ENCODE results near the gene OPRL1.

The OPRL1 gene

GRCh38 chr20:64099086-64099786 is 19.4 kb downstream of the OPRL1 start:
- Histone ChIP-seq H3K9ac (ENCODE audit: low read length) (no peak overlapping the region), H3K36me3 (ENCODE audit: control insufficient read depth, low read depth, low read length) (no peaks in the 10 kb centered on the region), H3K4me3 (ENCODE audit: low read length) (no peak overlapping the region), H3K9me3 (ENCODE audit: control insufficient read depth, low read depth, low read length) (no peaks in the 10 kb centered on the region), H3K27ac (ENCODE audit: low read length) (no peak overlapping the region), H3K4me1 (ENCODE audit: control insufficient read depth, low read depth, low read length) (no peaks in the 10 kb centered on the region), H3K27me3 (ENCODE audit: control insufficient read depth, insufficient read depth, low read length) (peaks cover 35% of the 10 kb centered on the region)

GRCh38 chr20:64099880-64100565 is 20.1 kb downstream of the OPRL1 start:
- H3K27ac ChIP-seq (ENCODE audit: low read length): no peak overlapping the region

GRCh38 chr20:64100566-64100888 is 20.6 kb downstream of the OPRL1 start:
- Histone ChIP-seq H3K9me3 (ENCODE audit: control insufficient read depth, low read depth, low read length) (no peaks in the 10 kb centered on the region), H3K36me3 (ENCODE audit: control insufficient read depth, low read depth, low read length) (no peaks in the 10 kb centered on the region), H3K27me3 (ENCODE audit: control insufficient read depth, insufficient read depth, low read length) (peaks cover 35% of the 10 kb centered on the region), H3K4me3 (ENCODE audit: low read length) (no peak overlapping the region), H3K4me1 (ENCODE audit: control insufficient read depth, low read depth, low read length) (no peaks in the 10 kb centered on the region), H3K9ac (ENCODE audit: low read length) (no peak overlapping the region), H3K27ac (ENCODE audit: low read length) (no peak overlapping the region)

More at GRCh38 chr20:64099880-64100565, 20.1 kb downstream of the OPRL1 start:
- Histone ChIP-seq H3K9me3 (ENCODE audit: control insufficient read depth, low read depth, low read length) (no peaks in the 10 kb centered on the region), H3K9ac (ENCODE audit: low read length) (no peak overlapping the region), H3K36me3 (ENCODE audit: control insufficient read depth, low read depth, low read length) (no peaks in the 10 kb centered on the region), H3K4me3 (ENCODE audit: low read length) (no peak overlapping the region), H3K4me1 (ENCODE audit: control insufficient read depth, low read depth, low read length) (no peaks in the 10 kb centered on the region), H3K27me3 (ENCODE audit: control insufficient read depth, insufficient read depth, low read length) (peaks cover 35% of the 10 kb centered on the region)

- Histone ChIP-seq H3K27me3 (ENCODE audit: control insufficient read depth, insufficient read depth, low read length) (peaks cover 35% of the 10 kb centered on the region), H3K27ac (ENCODE audit: low read length) (no peak overlapping the region), H3K4me1 (ENCODE audit: control insufficient read depth, low read depth, low read length) (no peaks in the 10 kb centered on the region), H3K9me3 (ENCODE audit: control insufficient read depth, low read depth, low read length) (no peaks in the 10 kb centered on the region), H3K4me3 (ENCODE audit: low read length) (no peak overlapping the region), H3K36me3 (ENCODE audit: control insufficient read depth, low read depth, low read length) (no peaks in the 10 kb centered on the region), H3K9ac (ENCODE audit: low read length) (no peak overlapping the region)
Observed at GRCh38 chr20:64100946-64101688, 21.2 kb downstream of the OPRL1 start.

GRCh38 chr20:64101731-64102621 is 22.1 kb downstream of the OPRL1 start:
- Histone ChIP-seq H3K9ac (ENCODE audit: low read length) (no peak overlapping the region), H3K27me3 (ENCODE audit: control insufficient read depth, insufficient read depth, low read length) (peaks cover 35% of the 10 kb centered on the region), H3K27ac (ENCODE audit: low read length) (no peak overlapping the region), H3K36me3 (ENCODE audit: control insufficient read depth, low read depth, low read length) (no peaks in the 10 kb centered on the region), H3K9me3 (ENCODE audit: control insufficient read depth, low read depth, low read length) (no peaks in the 10 kb centered on the region), H3K4me3 (ENCODE audit: low read length) (peak overlapping the region; percentile 55), H3K4me1 (ENCODE audit: control insufficient read depth, low read depth, low read length) (no peaks in the 10 kb centered on the region)

- H3K4me3 ChIP-seq (ENCODE audit: low read length): peak overlapping the region; percentile 55
- no peak overlapping the region for H3K9ac ChIP-seq (ENCODE audit: low read length)
- H3K27me3 ChIP-seq (ENCODE audit: control insufficient read depth, insufficient read depth, low read length): peaks cover 35% of the 10 kb centered on the region
- H3K9me3 ChIP-seq (ENCODE audit: control insufficient read depth, low read depth, low read length): no peaks in the 10 kb centered on the region
- no peak overlapping the region for H3K27ac ChIP-seq (ENCODE audit: low read length)
- no peaks in the 10 kb centered on the region for H3K36me3 ChIP-seq (ENCODE audit: control insufficient read depth, low read depth, low read length)
- H3K4me1 ChIP-seq (ENCODE audit: control insufficient read depth, low read depth, low read length): no peaks in the 10 kb centered on the region
Observed at GRCh38 chr20:64102647-64103354, 22.9 kb downstream of the OPRL1 start.

GRCh38 chr20:64103871-64104666 is 24.2 kb downstream of the OPRL1 start:
- H3K9ac ChIP-seq (ENCODE audit: low read length): no peak overlapping the region

GRCh38 chr20:64104667-64105451 is 25.0 kb downstream of the OPRL1 start:
- Histone ChIP-seq H3K9ac (ENCODE audit: low read length) (no peak overlapping the region), H3K27ac (ENCODE audit: low read length) (no peak overlapping the region), H3K9me3 (ENCODE audit: control insufficient read depth, low read depth, low read length) (no peaks in the 10 kb centered on the region), H3K4me3 (ENCODE audit: low read length) (no peak overlapping the region), H3K4me1 (ENCODE audit: control insufficient read depth, low read depth, low read length) (no peaks in the 10 kb centered on the region), H3K36me3 (ENCODE audit: control insufficient read depth, low read depth, low read length) (no peaks in the 10 kb centered on the region), H3K27me3 (ENCODE audit: control insufficient read depth, insufficient read depth, low read length) (peaks cover 35% of the 10 kb centered on the region)

More at GRCh38 chr20:64103871-64104666, 24.2 kb downstream of the OPRL1 start:
- Histone ChIP-seq H3K9me3 (ENCODE audit: control insufficient read depth, low read depth, low read length) (no peaks in the 10 kb centered on the region), H3K4me3 (ENCODE audit: low read length) (no peak overlapping the region), H3K27ac (ENCODE audit: low read length) (no peak overlapping the region), H3K27me3 (ENCODE audit: control insufficient read depth, insufficient read depth, low read length) (peaks cover 35% of the 10 kb centered on the region), H3K4me1 (ENCODE audit: control insufficient read depth, low read depth, low read length) (no peaks in the 10 kb centered on the region), H3K36me3 (ENCODE audit: control insufficient read depth, low read depth, low read length) (no peaks in the 10 kb centered on the region)

- Histone ChIP-seq H3K9me3 (ENCODE audit: control insufficient read depth, low read depth, low read length) (no peaks in the 10 kb centered on the region), H3K4me3 (ENCODE audit: low read length) (no peak overlapping the region), H3K27me3 (ENCODE audit: control insufficient read depth, insufficient read depth, low read length) (peaks cover 28% of the 10 kb centered on the region), H3K4me1 (ENCODE audit: control insufficient read depth, low read depth, low read length) (no peaks in the 10 kb centered on the region), H3K27ac (ENCODE audit: low read length) (no peak overlapping the region), H3K9ac (ENCODE audit: low read length) (no peak overlapping the region), H3K36me3 (ENCODE audit: control insufficient read depth, low read depth, low read length) (no peaks in the 10 kb centered on the region)
Observed at GRCh38 chr20:64105846-64106434, 26.1 kb downstream of the OPRL1 start.
